Lung (tissue), 12 donors: ENCODE data around the gene SLC11A2. TPM values are rescaled to one million over a fixed set of nuclear protein-coding genes. Genes with fewer than 3 reads are reported as not detected.

Source experiments
- ATAC-seq: fragments of 200-7000 bp; cut with Tn5 transposase; one replicate; pipeline ENCODE4 v1.9.1; 2020; ENCODE audit warnings: moderate number of reproducible peaks; ENCODE audit not compliant: insufficient read depth, low FRiP score
- DNase-seq, 3 donors: peaks; one replicate each; pipeline ENCODE4 v3.0.0-alpha.2; 2013 to 2017
- H3K27ac ChIP-seq, 2 donors: one replicate each; pipeline ENCODE4 v1.5.1; 2013; ENCODE audit warnings: mild to moderate bottlenecking in 2 of 2, moderate library complexity in 2 of 2, control low read depth in 1 of 2, inconsistent platforms in 1 of 2, low read depth in 1 of 2, low read length in 1 of 2
- H3K27me3 ChIP-seq, 3 donors: one replicate each; pipeline ENCODE4 v1.5.1; 2013; ENCODE audit warnings: low read length in 2 of 3; ENCODE audit not compliant: control insufficient read depth in 3 of 3, insufficient read depth in 3 of 3
- H3K36me3 ChIP-seq, 4 donors: one replicate each; pipeline ENCODE4 v1.5.1; 2013; ENCODE audit warnings: low read length in 4 of 4, mild to moderate bottlenecking in 1 of 4, moderate library complexity in 1 of 4; ENCODE audit not compliant: control insufficient read depth in 4 of 4, insufficient read depth in 4 of 4
- H3K4me1 ChIP-seq, 5 donors: one replicate each; pipeline ENCODE4 v1.5.1; 2013; ENCODE audit warnings: low read length in 5 of 5, mild to moderate bottlenecking in 2 of 5, moderate library complexity in 1 of 5; ENCODE audit not compliant: control insufficient read depth in 5 of 5, insufficient read depth in 5 of 5
- H3K4me3 ChIP-seq: one replicate; pipeline ENCODE4 v1.5.1; 2013; ENCODE audit warnings: mild to moderate bottlenecking, control low read depth, moderate library complexity
- H3K9ac ChIP-seq, 2 donors: one replicate each; pipeline ENCODE4 v1.5.1; 2013; ENCODE audit warnings: low read length in 2 of 2, control low read depth in 1 of 2; ENCODE audit not compliant: insufficient read depth in 1 of 2
- H3K9me3 ChIP-seq, 4 donors: one replicate each; pipeline ENCODE4 v1.5.1; 2013; ENCODE audit warnings: low read length in 3 of 4, mild to moderate bottlenecking in 1 of 4, moderate library complexity in 1 of 4; ENCODE audit not compliant: control insufficient read depth in 4 of 4, insufficient read depth in 3 of 4
- CTCF ChIP-seq: IDR thresholded peaks from 2 replicates; pipeline ENCODE4 v1.5.1; 2012; ENCODE audit warnings: mild to moderate bottlenecking; ENCODE audit errors: control extremely low read depth, extremely low read depth
- WGBS, 2 donors: extraction: QIAGEN DNeasy Blood & Tissue Kit; methylation state at CpG; one replicate each; pipeline ENCODE4 v1.1.7; 2013; 5-methylcytosine and 5-hydroxymethylcytosine counted together
- polyA plus RNA-seq, 2 donors: library from polyadenylated mRNA; stranded (reverse); fragments of 200-250 nt; gene quantifications; one replicate each; pipeline ENCODE4 v1.2.1, GENCODE V29; 2013
- total RNA-seq, 2 donors: library from RNA; depleted of rRNA in 1 of 2; stranded (reverse); fragments of >200 nt in 1 of 2; gene quantifications; one replicate each; pipeline ENCODE4 v1.2.1, GENCODE V29; 2014 to 2021
- donor health status: control.
- donor health status: control.
- donor health status: Bipolar disorder and iron deficiency.
- donor health status: healthy.
- donor health status: DM: yes; HTN: yes; CAD: no.

SLC11A2 gene
- total and polyA plus RNA-seq, 4 donors: 29.2 to 129 (median 90.6) TPM

- 76 to 95% methylated on average over 4 of the region's 4 CpGs for WGBS, 2 donors
- DNase-seq (no peak), ATAC-seq (no peak)
- no peak for TF ChIP-seq CTCF
- peaks cover 24 to 34% (median 31%) of the 10 kb centered on the region in 4 donors for H3K36me3 ChIP-seq
- no peak overlapping the region for H3K4me3 ChIP-seq
- H3K9me3 ChIP-seq: no peaks in the 10 kb centered on the region
- no peak overlapping the region for H3K9ac ChIP-seq
- H3K27me3 ChIP-seq: no peaks in the 10 kb centered on the region
- H3K27ac ChIP-seq: no peak overlapping the region
- no peaks in the 10 kb centered on the region for H3K4me1 ChIP-seq
Measured at GRCh38 chr12:50999093-50999492, 27.1 kb downstream of the SLC11A2 start.

GRCh38 chr12:50992819-50993218, 33.4 kb downstream of the SLC11A2 start:
- no peak overlapping the region for H3K27ac ChIP-seq
- H3K4me3 ChIP-seq: no peak overlapping the region
- H3K4me1 ChIP-seq: no peaks in the 10 kb centered on the region
- no peaks in the 10 kb centered on the region for H3K9me3 ChIP-seq
- no peak for ATAC-seq
- 35 to 63% methylated on average over 2 of the region's 2 CpGs for WGBS, 2 donors
- no peak for TF ChIP-seq CTCF
- no peaks in the 10 kb centered on the region for H3K27me3 ChIP-seq
- H3K9ac ChIP-seq: no peak overlapping the region
- DNase-seq: peak; percentile 44 to 74 (median 67)
- peaks cover 30 to 56% (median 45%) of the 10 kb centered on the region in 4 donors for H3K36me3 ChIP-seq

- H3K36me3 ChIP-seq: peaks cover 30 to 52% (median 43%) of the 10 kb centered on the region in 4 donors
- WGBS, 2 donors: 81 to 85% methylated on average over 6 of the region's 6 CpGs
- peaks cover 0 to 7% (median 0%) of the 10 kb centered on the region in 5 donors for H3K4me1 ChIP-seq
- H3K27me3 ChIP-seq: no peaks in the 10 kb centered on the region
- H3K9ac ChIP-seq: no peak overlapping the region
- no peaks in the 10 kb centered on the region for H3K9me3 ChIP-seq
- ATAC-seq: no peak
- no peak for DNase-seq
- no peak overlapping the region for H3K4me3 ChIP-seq
- H3K27ac ChIP-seq: no peak overlapping the region
- TF ChIP-seq CTCF: no peak
Measured at GRCh38 chr12:50991291-50991690, 34.9 kb downstream of the SLC11A2 start.

GRCh38 chr12:50990791-50991190, 35.4 kb downstream of the SLC11A2 start:
- Histone ChIP-seq H3K27ac (no peak overlapping the region), H3K4me3 (no peak overlapping the region), H3K9me3 (no peaks in the 10 kb centered on the region), H3K4me1 (peaks cover 0 to 7% (median 0%) of the 10 kb centered on the region in 5 donors), H3K36me3 (peaks cover 30 to 53% (median 41%) of the 10 kb centered on the region in 4 donors), H3K27me3 (no peaks in the 10 kb centered on the region), H3K9ac (no peak overlapping the region)
- DNase-seq (no peak), ATAC-seq (no peak)
- no peak for TF ChIP-seq CTCF
- WGBS, 2 donors: 91 to 93% methylated on average over 3 of the region's 3 CpGs
